Stimulated activated effector memory CD8-positive, alpha-beta T cell treated with anti-CD3 and anti-CD28 coated beads, Interleukin-12 subunit alpha, Interleukin-12 subunit beta, amount 100 ng/mL, for 72 hours (primary cell): ENCODE results near the gene LDB3.
A peak's percentile ranks its signal among the peaks of the same experiment; 100 is the strongest.

Experiments
- ATAC-seq: fragments of 150-1000 bp; cut with Tn5 transposase; 2 replicates; pipeline ENCODE4 v1.10.0; 2021
- DNase-seq, 2 donors: peaks; one replicate each; pipeline ENCODE4 v3.0.0; 2021 to 2022; ENCODE audit warnings: low spot score in 2 of 2
- H3K27ac Mint-ChIP-seq: one replicate; pipeline ENCODE4 v1.8.0; 2022; ENCODE audit warnings: mild to moderate bottlenecking, mixed read lengths
- H3K36me3 Mint-ChIP-seq: one replicate; pipeline ENCODE4 v1.8.0; 2022; ENCODE audit warnings: mild to moderate bottlenecking, mixed read lengths
- H3K4me1 Mint-ChIP-seq: one replicate; pipeline ENCODE4 v1.8.0; 2022; ENCODE audit warnings: mixed read lengths
- H3K4me3 Mint-ChIP-seq: one replicate; pipeline ENCODE4 v1.8.0; 2022; ENCODE audit warnings: mild to moderate bottlenecking, mixed read lengths
- H3K9me3 Mint-ChIP-seq: one replicate; pipeline ENCODE4 v1.8.0; 2022; ENCODE audit warnings: mixed read lengths

LDB3 gene

DNA sequence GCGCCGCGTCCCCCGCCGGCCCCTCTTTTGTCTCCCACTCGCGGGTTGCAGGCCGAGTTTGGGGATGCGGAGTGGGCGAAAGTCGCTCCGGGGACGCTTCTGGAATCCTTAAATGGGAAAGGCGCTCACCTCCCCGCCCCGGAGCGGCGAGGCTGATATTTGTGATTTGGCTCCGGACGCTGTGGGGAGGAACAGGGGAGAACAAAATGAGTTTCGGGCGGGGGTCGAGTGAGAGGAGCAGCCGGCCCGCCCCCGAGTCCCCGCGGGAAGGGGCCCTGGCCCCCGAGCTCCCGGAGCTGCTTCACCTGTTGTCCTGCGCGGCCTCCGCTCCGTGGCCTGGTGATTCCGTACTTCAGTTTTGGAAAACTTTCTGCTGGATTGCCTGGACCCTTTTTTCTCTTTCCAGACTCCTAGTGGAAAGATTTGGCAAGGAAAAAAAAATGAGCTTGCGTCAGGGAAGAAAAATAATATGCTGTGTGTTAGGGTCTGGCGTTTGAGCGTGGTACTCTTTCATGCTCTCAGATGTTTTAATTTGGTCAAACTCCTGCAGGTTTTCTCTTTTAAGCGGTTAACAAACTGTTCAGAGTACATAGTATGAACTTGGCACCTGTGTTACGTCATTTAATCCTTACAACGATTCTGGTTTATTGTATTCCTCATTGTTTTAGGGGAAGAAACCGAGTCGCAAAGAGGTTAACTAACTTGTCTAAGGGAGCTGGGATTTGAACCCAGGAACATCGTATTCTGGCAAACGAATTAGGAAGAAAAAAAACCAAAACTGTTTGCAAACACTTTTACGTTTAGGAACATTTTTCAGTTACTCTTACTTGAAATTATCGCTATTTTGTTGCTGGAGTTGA is 89.0 kb downstream of the LDB3 start:
- DNase-seq (peak in 1 of 2 donors; percentile 70), ATAC-seq (no peak)
- Mint-ChIP-seq H3K27ac (peak overlapping the region; percentile 86), H3K9me3 (no peaks in the 10 kb centered on the region), H3K4me3 (peak overlapping the region; percentile 80), H3K36me3 (peaks cover 5% of the 10 kb centered on the region), H3K4me1 (peaks cover 51% of the 10 kb centered on the region)

DNA sequence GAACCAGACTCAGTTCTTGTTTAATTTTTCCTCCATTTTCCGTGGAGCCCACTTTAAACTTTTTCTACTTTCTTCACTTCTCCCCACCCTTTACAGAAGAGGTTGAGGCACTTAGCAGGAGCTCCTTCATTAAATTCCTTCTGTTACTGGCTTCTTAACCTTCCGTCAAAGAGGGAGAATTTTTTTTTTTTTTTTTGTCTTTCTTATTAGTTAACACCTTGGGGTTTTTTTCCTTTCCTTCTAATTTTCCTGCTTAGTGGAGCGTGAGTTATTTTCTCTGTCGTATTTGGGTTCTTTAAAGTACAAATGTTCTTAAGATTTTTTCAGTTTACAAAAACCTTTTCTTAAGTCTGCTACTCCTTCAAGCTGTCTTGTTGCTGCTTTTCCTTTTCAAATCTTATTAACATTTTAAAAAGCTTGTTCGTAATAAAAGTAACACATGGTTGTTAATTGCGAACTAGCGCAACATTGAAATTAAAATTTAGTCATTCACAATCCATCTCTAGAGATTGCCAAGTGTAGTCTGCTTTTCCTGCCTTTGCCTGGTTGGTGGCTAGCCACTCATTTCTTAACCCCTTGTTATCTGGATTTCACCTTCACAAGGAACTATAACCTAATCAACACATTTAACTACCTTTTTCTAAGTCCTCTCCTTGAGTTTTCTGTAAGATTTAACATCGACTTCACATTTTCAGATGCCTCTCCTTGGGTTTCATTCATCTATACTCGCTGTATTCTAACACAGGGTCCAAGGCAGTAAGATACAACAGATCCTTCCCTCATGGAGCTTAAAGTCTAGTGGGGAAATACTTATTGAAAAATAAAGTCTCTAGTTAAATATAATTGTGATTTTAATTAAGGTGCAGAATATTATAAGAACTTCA is 90.1 kb downstream of the LDB3 start:
- Mint-ChIP-seq H3K36me3 (peaks cover 5% of the 10 kb centered on the region), H3K4me1 (peaks cover 44% of the 10 kb centered on the region), H3K9me3 (no peaks in the 10 kb centered on the region), H3K4me3 (peak overlapping the region; percentile 80), H3K27ac (no peak overlapping the region)
- DNase-seq, result no peak
- ATAC-seq, result no peak

- peak overlapping the region; percentile 80 for H3K4me3 Mint-ChIP-seq
Observed at GRCh38 chr10:86759073-86759672, 90.9 kb downstream of the LDB3 start.

DNA sequence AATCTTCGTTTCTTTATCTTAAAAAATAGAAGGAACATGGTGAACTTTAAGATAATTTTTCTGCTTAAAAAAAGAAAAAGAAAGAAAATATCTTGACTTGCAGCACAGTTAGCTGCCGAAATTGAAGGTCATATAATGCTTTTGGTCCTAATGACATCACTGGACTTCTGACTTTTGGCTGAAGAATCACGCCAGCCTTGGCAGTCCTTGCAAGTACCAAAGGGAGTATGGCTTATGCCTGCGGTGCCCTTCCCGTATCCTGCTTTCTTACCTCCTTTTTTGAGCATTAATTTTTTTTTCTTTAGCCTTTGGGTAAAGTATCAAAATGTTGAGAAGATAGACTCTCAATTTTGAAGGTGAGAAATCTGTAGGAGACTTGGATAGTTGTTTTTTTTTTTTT is 95.1 kb downstream of the LDB3 start:
- DNase-seq (no peak), ATAC-seq (no peak)
- Mint-ChIP-seq H3K4me1 (peaks cover 24% of the 10 kb centered on the region), H3K36me3 (no peaks in the 10 kb centered on the region), H3K27ac (no peak overlapping the region), H3K9me3 (no peaks in the 10 kb centered on the region), H3K4me3 (no peak overlapping the region)

More at GRCh38 chr10:86759073-86759672, 90.9 kb downstream of the LDB3 start:
- DNase-seq, result no peak
- Mint-ChIP-seq H3K4me1 (peaks cover 44% of the 10 kb centered on the region), H3K9me3 (no peaks in the 10 kb centered on the region), H3K36me3 (peaks cover 5% of the 10 kb centered on the region), H3K27ac (no peak overlapping the region)
- no peak for ATAC-seq

DNA sequence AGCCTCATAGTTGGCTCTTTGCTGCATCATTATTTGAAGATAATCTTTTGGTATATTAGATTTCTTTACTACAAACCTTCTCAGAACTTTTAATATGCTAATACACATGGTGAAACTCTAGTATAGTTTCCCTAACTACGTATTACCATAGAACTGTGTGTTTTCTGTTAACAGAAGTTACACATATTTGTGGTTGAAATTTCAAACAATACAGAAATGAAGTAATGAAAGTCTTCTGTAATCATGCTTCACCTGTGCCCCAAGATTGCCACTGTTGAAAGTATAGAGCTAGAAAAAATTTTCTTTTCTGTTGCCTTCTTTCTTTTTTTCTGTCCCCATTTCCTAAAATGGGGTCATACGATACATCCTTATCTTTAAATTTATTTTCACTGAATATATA is 97.2 kb downstream of the LDB3 start:
- ATAC-seq (no peak), DNase-seq (no peak)
- no peaks in the 10 kb centered on the region for H3K36me3 Mint-ChIP-seq
- peaks cover 19% of the 10 kb centered on the region for H3K4me1 Mint-ChIP-seq
- H3K4me3 Mint-ChIP-seq, result no peak overlapping the region
- no peak overlapping the region for H3K27ac Mint-ChIP-seq
- no peaks in the 10 kb centered on the region for H3K9me3 Mint-ChIP-seq

DNA sequence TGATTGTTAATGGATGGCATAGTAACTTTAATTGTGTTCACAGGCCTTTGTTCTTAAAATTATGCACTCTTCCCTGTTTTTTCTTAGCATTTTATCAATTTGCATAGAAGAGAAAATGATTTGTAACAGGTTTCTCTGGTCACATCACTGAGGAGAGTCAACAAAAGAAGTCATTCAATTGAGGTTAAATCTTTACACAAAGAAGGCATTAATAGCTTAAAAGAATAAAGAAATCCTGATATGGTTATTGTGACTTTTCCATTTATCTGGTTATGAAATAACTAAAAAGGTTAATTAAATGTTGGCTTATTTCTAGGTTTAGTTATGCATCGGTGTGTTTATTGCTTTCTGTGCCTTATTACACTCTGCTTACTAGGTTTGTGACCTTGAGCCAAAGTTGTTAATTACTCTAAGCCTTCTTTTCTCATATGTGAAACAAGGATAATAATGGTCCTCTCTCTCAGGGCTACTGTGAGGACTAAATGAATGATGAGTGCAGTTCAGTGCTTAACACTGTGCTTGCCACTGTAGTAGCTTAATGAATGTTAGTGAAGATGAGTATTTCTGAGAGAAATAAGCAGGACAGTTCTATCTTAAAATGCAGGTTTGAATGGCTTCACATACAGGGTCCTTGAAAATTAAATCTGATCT is 100.2 kb downstream of the LDB3 start:
- no peak for DNase-seq
- Mint-ChIP-seq H3K27ac (no peak overlapping the region), H3K9me3 (no peaks in the 10 kb centered on the region), H3K36me3 (no peaks in the 10 kb centered on the region), H3K4me1 (peaks cover 13% of the 10 kb centered on the region), H3K4me3 (no peak overlapping the region)
- no peak for ATAC-seq

- Mint-ChIP-seq H3K9me3 (no peaks in the 10 kb centered on the region), H3K4me1 (peaks cover 16% of the 10 kb centered on the region), H3K36me3 (no peaks in the 10 kb centered on the region), H3K27ac (no peak overlapping the region), H3K4me3 (no peak overlapping the region)
- DNase-seq (no peak), ATAC-seq (no peak)
Observed at GRCh38 chr10:86769991-86770390, 101.7 kb downstream of the LDB3 start.

GRCh38 chr10:86770412-86770960 is 102.2 kb downstream of the LDB3 start:
- DNase-seq (no peak), ATAC-seq (peak; percentile 69)
- H3K4me1 Mint-ChIP-seq, result peaks cover 21% of the 10 kb centered on the region
- no peaks in the 10 kb centered on the region for H3K36me3 Mint-ChIP-seq
- no peak overlapping the region for H3K27ac Mint-ChIP-seq
- no peaks in the 10 kb centered on the region for H3K9me3 Mint-ChIP-seq
- H3K4me3 Mint-ChIP-seq, result no peak overlapping the region

DNA sequence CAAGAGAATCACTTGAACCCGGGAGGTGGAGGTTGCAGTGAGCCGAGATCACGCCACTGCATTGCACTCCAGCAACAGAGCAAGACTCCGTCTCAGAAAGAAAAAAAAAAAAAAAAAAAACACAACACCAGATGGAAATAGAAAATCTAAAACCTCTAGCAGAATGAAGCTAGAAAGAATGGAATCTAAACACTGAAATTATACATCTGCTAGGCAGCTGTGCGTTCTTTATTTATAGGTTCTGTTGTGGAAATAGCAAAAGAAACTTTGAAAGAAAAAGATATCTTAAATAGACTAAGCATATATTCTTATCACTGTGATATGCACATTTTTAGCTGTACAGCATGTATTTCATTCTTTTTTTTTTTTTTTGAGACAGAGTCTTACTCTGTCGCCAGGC is 105.2 kb downstream of the LDB3 start:
- H3K9me3 Mint-ChIP-seq, result no peaks in the 10 kb centered on the region
- peaks cover 25% of the 10 kb centered on the region for H3K4me1 Mint-ChIP-seq
- no peak overlapping the region for H3K27ac Mint-ChIP-seq
- H3K4me3 Mint-ChIP-seq, result no peak overlapping the region
- H3K36me3 Mint-ChIP-seq, result no peaks in the 10 kb centered on the region
- ATAC-seq (no peak), DNase-seq (no peak)

DNA sequence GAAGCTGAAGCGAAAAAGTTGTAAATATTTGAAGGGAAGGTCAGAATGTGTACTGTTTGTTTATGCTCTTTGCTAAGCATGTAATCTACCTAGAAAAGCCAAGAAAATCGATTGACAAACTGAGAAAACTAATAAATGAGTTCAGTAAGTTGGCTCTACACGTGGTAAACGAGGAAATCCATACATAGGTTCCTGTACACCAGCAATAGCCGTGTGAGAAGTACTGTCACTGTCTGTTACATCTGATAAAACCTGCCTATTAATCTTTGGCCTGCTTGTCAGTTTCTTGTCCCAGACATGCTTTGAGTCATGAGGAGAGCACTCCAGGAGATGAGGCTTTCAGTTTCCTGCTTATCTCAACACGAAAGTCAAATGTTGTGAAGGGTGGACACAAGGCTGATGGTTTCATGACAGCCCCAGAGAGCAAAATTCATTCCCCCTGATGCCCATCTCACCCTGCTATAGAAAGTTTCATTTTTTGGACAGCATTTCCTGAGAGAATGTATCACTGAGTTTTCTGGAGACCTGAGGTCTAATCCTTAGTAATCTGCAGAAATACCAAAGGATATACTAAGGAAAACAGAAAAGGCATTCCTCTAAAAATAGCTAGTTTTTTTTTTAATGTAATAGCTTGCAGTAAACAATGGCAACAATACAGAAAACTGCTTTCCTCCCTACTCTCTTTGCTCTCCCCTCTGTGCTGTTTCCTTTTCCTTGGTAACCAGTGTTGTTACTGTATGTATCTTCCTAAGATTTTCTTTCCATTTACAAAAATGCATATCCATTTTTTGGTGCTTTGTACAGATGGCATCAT is 107.0 kb downstream of the LDB3 start:
- H3K36me3 Mint-ChIP-seq, result no peaks in the 10 kb centered on the region
- ATAC-seq (peak; percentile 57), DNase-seq (no peak)
- no peak overlapping the region for H3K4me3 Mint-ChIP-seq
- peaks cover 16% of the 10 kb centered on the region for H3K4me1 Mint-ChIP-seq
- H3K9me3 Mint-ChIP-seq, result no peaks in the 10 kb centered on the region
- no peak overlapping the region for H3K27ac Mint-ChIP-seq

GRCh38 chr10:86775870-86776180 is 107.5 kb downstream of the LDB3 start:
- no peak overlapping the region for H3K27ac Mint-ChIP-seq
- ATAC-seq (no peak), DNase-seq (no peak)
- no peaks in the 10 kb centered on the region for H3K36me3 Mint-ChIP-seq
- peaks cover 12% of the 10 kb centered on the region for H3K4me1 Mint-ChIP-seq
- H3K9me3 Mint-ChIP-seq, result no peaks in the 10 kb centered on the region
- no peak overlapping the region for H3K4me3 Mint-ChIP-seq

- no peak overlapping the region for H3K27ac Mint-ChIP-seq
- no peak for DNase-seq
- peaks cover 30% of the 10 kb centered on the region for H3K4me1 Mint-ChIP-seq
- no peaks in the 10 kb centered on the region for H3K36me3 Mint-ChIP-seq
- no peaks in the 10 kb centered on the region for H3K9me3 Mint-ChIP-seq
- H3K4me3 Mint-ChIP-seq, result no peak overlapping the region
- no peak for ATAC-seq
Observed at GRCh38 chr10:86779220-86780017, 111.1 kb downstream of the LDB3 start.

DNA sequence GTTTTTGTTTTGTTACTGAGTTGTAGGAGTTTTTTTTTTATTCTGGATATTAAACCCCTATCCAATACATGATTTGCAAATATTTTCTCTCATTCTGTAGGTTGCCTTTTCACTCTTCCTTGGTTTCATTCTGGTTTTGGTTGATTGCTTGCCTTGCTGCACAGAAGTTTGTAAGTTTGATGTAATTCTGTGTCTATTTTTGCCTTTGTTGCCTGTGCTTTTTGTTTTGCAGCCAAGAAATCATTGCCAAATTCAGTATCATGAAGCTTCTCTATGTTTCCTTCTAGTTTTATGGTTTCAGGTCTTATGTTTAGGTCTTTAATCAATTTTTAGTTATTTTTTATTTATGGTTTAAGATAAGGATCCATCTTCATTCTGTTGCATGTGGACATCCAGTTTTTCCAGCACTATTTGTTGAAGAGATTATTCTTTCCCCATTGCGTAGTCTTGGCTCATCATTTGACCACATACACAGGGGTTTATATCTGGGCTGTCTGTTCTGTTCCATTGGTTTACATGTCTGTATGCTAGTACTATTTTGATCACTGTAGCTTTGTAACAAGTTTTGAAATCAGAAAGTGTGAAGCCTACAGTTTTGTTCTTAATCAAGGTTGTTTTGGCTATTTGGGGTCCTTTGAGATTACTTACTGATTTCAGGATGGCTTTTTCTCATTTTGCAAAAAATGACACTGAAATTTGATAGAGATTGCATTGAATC is 114.5 kb downstream of the LDB3 start:
- Mint-ChIP-seq H3K27ac (no peak overlapping the region), H3K9me3 (peaks cover 5% of the 10 kb centered on the region), H3K36me3 (no peaks in the 10 kb centered on the region), H3K4me1 (peaks cover 18% of the 10 kb centered on the region), H3K4me3 (no peak overlapping the region)
- ATAC-seq (peak; percentile 89), DNase-seq (no peak)
